Lung microvascular endothelial cell (primary cell): ENCODE measurements around the gene P2RX3. TPM values are rescaled to one million over a fixed set of nuclear protein-coding genes. Genes with fewer than 3 reads are reported as not detected.

Source experiments
- DNase-seq, 2 donors: peaks; one replicate each; pipeline versions ENCODE4 v3.0.0 to v3.0.0-alpha.2; 2010; ENCODE audit warnings: low read depth in 2 of 2
- total RNA-seq: library from RNA; depleted of rRNA; stranded (reverse); fragments of >200 nt; gene quantifications from 2 replicates; pipeline ENCODE4 v1.2.1, GENCODE V29; 2014

P2RX3 gene
- total RNA-seq, 1 donor from 2014 or later, result not detected

DNA sequence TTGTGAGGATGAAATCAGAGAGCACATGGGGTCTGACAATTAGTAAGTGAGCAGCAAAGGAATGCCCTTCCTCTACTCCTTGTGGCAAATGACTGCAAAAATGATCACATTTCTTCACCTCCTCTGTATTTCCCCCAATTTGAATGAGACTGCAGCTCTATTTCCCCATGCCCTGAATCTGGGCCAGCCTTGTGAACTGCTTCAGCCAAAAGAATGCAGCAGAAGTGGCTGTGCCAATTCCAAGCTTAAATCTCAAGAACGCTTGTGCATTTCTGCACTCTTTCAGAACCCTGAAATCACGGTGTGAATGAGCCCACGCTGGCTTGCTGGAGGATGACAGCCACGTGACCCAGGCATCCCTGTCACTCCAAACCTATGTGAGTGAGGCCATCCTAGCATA is 78.9 kb downstream of the P2RX3 start:
- DNase-seq, result no peak

DNA sequence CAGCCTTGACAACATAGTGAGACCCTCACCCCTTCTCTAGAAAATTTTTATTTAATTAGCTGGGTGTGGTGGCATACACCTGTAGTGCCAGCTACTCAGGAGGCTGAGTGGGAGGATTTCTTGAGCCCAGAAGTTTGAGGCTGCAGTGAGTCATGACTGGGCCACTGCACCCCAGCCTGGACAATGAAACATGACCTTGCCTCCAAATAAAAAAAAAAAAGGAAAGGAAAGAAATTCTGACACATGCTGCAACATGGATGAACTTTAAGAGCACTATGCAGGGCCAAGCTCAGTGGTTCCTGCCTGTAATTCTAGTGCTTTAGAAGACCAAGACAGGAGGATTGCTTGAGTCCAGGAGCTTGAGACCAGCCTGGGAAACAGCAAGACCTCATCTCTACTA is 80.0 kb downstream of the P2RX3 start:
- no peak for DNase-seq

DNA sequence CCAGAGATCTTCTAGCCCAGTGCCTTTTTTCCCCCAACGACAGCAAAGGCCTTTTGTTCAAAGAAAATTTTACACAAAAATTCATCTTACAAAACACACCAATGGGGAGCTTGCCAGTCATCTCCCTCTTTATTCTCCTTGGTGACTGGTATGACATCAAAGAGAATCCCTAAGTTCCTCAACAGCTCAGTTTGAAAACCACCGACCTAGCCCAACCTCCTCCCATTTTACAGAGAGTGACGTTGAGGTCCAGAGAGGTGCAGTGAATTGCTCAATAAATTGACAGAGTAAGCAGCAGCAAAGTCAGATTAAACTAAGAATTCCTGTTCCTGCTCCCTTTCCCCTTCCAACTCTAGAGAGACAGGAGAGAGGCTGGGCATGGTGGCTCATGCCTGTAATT is 81.0 kb downstream of the P2RX3 start:
- no peak for DNase-seq

DNA sequence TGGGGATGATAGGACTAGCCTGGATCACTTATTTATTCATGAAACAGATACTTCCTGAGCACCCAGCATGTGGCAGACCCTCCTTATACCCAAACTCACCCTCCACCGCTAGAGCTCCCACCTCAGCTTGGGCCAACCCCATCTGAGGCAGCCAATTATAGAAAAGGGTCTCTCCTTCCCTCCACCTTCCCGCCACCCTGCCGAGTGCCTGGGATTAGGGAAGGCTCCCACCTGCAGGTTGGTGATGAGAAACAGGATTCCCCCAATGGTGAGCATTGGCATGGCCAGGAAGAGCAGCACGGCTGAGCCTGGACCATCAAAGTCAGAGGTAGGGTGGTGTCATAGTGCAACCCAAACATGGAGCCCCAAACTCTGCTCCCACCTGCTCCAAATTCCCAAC is 82.9 kb downstream of the P2RX3 start:
- no peak for DNase-seq

DNA sequence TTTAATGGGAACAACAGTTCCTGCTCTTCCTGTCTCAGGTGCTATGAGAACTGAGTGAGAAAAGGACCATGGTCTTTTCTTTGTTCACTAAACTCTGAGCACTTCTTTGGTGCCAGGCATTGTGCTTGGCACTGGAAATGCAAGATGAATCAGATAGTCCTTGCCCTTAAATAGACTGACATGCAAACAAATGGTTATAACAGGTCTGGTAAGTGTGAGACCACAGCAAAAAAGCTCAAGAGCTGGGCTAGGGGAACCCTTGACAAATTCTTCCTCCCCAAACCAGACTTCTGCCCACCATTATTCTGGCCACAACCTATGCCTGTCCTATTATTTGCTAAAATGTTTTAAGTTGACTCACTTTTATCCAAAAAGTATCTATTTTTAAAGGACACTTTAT is 83.7 kb downstream of the P2RX3 start:
- no peak for DNase-seq

Other genes with a start within 250 kb of the P2RX3 start
- gene LRRC55, start 156.4 kb upstream of the P2RX3 start, total RNA-seq, result under 0.01 TPM in 2 replicates
- gene APLNR, start 101.1 kb upstream of the P2RX3 start, total RNA-seq, result under 0.01 TPM in 2 replicates
- 39.2 and 44.6 TPM in 2 replicates for gene TNKS1BP1, start 13.4 kb upstream of the P2RX3 start, total RNA-seq
- gene SSRP1, start 2.5 kb upstream of the P2RX3 start, total RNA-seq, result 34.5 and 46.9 TPM in 2 replicates
- gene PRG3, start 42.8 kb downstream of the P2RX3 start, total RNA-seq, result not detected in 2 replicates
- not detected in 2 replicates for gene PRG2, start 52.3 kb downstream of the P2RX3 start, total RNA-seq
- gene SLC43A3, start 88.8 kb downstream of the P2RX3 start, total RNA-seq, result 19.4 and 38.7 TPM in 2 replicates
- gene RTN4RL2, start 122.2 kb downstream of the P2RX3 start, total RNA-seq, result under 0.01 and 0.20 TPM in 2 replicates
- 9.6 and 16.9 TPM in 2 replicates for gene SLC43A1, start 177.3 kb downstream of the P2RX3 start, total RNA-seq
- gene TIMM10, start 192.4 kb downstream of the P2RX3 start, total RNA-seq, result 42.5 and 55.8 TPM in 2 replicates
- not detected in 2 replicates for gene SMTNL1, start 199.2 kb downstream of the P2RX3 start, total RNA-seq
- gene UBE2L6, start 229.3 kb downstream of the P2RX3 start, total RNA-seq, result 29.2 and 44.8 TPM in 2 replicates